GOT3 (cell line): ENCODE measurements around the gene GTPBP6.
"Not testable (repeated sequence)": the region's sequence is repeated elsewhere in the genome, so short reads cannot be mapped to it uniquely, and the experiment has no call there.

ENCODE experiments used
- DNase-seq: peaks from one replicate; lab custom pipeline; 2025; ENCODE audit warnings: mixed read lengths; lab: John Stamatoyannopoulos, UW

Gene GTPBP6

GRCh38 chrX:264634-265455 lies 53.8 kb downstream of the GTPBP6 start:
- no peak for DNase-seq

GRCh38 chrX:264006-264405 lies 54.6 kb downstream of the GTPBP6 start:
- not testable (repeated sequence) for DNase-seq

GRCh38 chrX:262381-262909 lies 56.2 kb downstream of the GTPBP6 start:
- DNase-seq = no peak

GRCh38 chrX:261919-262352 lies 56.7 kb downstream of the GTPBP6 start:
- no peak for DNase-seq

GRCh38 chrX:261167-261918 lies 57.3 kb downstream of the GTPBP6 start:
- DNase-seq = no peak

- no peak for DNase-seq
Observed at GRCh38 chrX:259692-260355, 58.8 kb downstream of the GTPBP6 start.

- no peak for DNase-seq
Observed at GRCh38 chrX:258291-259040, 60.1 kb downstream of the GTPBP6 start.

- DNase-seq = no peak
Observed at GRCh38 chrX:257681-258289, 60.8 kb downstream of the GTPBP6 start.

- DNase-seq = not testable (repeated sequence)
Observed at GRCh38 chrX:257054-257453, 61.5 kb downstream of the GTPBP6 start.

GRCh38 chrX:255923-256331 lies 62.7 kb downstream of the GTPBP6 start:
- no peak for DNase-seq
